ENCODE results near the gene CXCR5.
A peak's percentile ranks its signal among the peaks of the same experiment; 100 is the strongest.

The CXCR5 gene

DNA sequence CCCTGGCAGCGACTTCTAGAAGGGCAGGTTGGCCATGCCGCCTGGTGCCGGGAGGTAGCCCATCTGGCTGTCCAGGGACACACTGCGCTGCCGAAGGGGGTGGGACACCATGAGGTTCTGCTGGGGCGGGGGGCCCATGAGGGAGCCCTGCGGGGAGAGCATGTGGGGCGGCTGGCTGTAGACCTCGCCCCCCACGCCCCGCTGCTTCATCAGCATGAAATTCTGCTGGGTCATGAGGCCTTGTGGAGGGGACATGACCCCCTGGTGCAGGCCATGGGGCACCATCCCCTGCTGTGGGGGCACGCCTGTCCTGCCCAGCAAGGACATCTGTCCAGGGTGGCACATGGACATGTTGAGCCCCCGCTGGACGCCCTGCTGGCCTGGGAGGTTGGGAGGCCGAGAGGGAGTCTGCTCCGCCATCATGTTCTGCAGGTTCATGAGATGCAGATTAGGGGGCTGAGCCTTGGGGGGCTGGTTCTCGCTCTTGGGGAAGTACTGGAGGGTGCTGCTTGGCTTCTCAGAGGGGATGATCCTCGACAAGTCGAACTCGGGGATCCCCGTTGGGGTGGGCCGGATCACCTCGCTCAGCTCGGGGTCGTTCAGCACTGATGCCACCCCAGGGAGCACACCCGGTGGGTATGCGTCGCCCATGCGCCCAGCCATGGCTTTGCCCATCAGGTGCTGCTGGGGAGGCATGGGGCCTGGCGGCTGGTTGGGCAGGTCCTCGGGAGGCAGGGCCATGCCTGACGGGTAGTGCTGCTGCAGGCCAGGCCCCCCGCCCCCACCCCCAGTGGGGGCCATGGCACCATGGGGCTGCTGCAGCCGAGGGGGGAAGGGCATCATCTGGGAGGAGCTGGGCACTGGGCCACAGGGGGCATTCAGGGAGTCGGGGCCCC is 15.0 kb downstream of the CXCR5 start:
- TF ChIP-seq, protein P1, sequence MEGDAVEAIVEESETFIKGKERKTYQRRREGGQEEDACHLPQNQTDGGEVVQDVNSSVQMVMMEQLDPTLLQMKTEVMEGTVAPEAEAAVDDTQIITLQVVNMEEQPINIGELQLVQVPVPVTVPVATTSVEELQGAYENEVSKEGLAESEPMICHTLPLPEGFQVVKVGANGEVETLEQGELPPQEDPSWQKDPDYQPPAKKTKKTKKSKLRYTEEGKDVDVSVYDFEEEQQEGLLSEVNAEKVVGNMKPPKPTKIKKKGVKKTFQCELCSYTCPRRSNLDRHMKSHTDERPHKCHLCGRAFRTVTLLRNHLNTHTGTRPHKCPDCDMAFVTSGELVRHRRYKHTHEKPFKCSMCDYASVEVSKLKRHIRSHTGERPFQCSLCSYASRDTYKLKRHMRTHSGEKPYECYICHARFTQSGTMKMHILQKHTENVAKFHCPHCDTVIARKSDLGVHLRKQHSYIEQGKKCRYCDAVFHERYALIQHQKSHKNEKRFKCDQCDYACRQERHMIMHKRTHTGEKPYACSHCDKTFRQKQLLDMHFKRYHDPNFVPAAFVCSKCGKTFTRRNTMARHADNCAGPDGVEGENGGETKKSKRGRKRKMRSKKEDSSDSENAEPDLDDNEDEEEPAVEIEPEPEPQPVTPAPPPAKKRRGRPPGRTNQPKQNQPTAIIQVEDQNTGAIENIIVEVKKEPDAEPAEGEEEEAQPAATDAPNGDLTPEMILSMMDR (conservative IDR thresholded peaks at IDR 0.05; ENCODE audit: low read depth) = no peak
- ChIA-PET POLR2A (ENCODE audit: low non-redundant PET) (no interaction called here), CTCF (no interaction called here)
- no peak for DNase-seq (ENCODE audit: low spot score)
- H3K27ac ChIP-seq = peak overlapping the region; percentile 63

GRCh38 chr11:118899296-118899688 is 15.6 kb downstream of the CXCR5 start:
- TF ChIP-seq, protein P1 (conservative IDR thresholded peaks at IDR 0.05; ENCODE audit: low read depth) = no peak
- ChIA-PET POLR2A (ENCODE audit: low non-redundant PET) (no interaction called here), CTCF (no interaction called here)
- peak overlapping the region; percentile 63 for H3K27ac ChIP-seq
- no peak for DNase-seq (ENCODE audit: low spot score)

DNA sequence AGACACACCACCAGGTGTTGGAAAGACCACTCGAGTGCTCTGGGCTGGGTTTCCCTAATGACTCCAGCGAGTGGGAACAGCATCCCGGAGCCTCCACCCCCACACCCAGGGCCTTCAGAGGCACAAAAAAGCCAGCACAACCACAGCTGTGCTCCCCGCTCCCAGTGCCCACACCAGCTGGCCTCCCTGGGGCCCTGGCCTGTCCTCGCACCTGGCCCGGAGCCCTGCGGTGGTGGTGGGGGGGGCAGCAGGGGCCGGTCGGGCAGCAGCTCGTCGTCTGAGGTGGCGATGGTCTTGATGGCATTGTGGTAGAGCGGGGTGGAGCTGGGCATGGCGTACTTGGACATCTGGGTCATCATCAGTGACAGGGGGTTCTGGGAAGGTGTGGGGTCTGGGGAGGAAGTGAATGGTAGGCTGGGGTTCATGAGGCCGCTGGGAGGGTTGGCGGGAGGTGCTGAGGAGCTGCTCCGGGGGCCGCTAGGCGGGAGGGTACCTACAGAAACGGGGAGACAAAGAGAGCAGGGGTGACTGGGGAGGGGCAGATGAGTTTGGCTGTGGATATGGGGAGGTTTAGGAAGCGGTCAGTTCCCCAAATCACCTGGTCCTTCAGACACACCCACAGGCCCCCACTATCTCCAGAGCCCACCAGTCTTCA is 16.1 kb downstream of the CXCR5 start:
- POLR2A ChIA-PET (ENCODE audit: low non-redundant PET) = no interaction called here
- DNase-seq (ENCODE audit: low spot score) = no peak
- CTCF ChIA-PET = no interaction called here
- peak overlapping the region; percentile 63 for H3K27ac ChIP-seq
- TF ChIP-seq, protein P1 (conservative IDR thresholded peaks at IDR 0.05; ENCODE audit: low read depth) = no peak

GRCh38 chr11:118900535-118901384 is 17.1 kb downstream of the CXCR5 start:
- H3K27ac ChIP-seq = peak overlapping the region; percentile 63
- CTCF ChIA-PET = no interaction called here
- TF ChIP-seq, protein P1 (conservative IDR thresholded peaks at IDR 0.05; ENCODE audit: low read depth) = no peak
- no peak for DNase-seq (ENCODE audit: low spot score)
- POLR2A ChIA-PET (ENCODE audit: low non-redundant PET) = no interaction called here

DNA sequence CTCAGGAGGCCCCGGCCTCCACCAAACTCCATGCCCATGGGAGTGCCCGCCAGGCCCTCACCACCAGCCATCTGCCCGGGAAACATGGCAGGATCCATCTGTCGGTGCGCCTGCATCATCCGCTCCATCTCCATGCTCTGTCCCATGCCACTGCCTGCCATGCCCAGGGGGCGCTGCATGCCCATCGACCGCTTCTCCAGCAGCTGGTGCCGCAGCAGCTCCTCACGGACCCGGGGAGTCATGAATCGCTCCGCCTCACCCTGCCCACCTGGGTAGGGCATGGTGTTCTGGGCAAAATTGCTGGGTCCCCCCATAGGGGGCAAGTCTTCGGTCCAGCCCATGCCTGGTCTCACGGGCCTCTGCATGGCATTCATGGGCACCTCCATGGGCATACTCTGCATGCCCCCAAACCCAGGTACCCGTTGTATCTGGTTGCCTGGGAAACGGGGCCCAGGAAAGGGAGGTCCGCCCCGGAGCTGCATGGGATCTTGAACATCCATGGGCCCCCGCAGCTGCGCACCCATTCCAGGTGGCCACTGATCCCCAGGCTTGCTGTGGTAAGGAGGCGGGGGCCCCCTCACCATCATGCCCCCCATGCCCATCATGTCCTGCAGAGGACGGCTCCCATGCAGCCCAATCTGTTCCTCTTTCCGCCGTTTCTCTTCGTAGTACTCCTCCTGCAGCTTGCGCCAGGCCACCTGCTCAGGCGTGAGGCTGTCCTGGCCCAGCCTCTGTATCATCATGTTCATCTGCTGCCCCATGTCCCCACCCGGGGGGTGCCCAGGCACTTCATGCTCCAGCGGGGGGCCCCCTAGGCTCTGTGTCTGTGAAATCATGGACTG is 18.0 kb downstream of the CXCR5 start:
- ChIA-PET POLR2A (ENCODE audit: low non-redundant PET) (no interaction called here), CTCF (no interaction called here)
- no peak for DNase-seq (ENCODE audit: low spot score)
- TF ChIP-seq, protein P1 (conservative IDR thresholded peaks at IDR 0.05; ENCODE audit: low read depth) = no peak
- peak overlapping the region; percentile 63 for H3K27ac ChIP-seq
